Cerebellar cortex (tissue), 1 donor: ENCODE measurements around the gene LEMD2.

Source experiments
- DNase-seq: peaks from one replicate; pipeline ENCODE4 v3.0.0-alpha.2; 2015; ENCODE audit warnings: low spot score

Gene LEMD2

GRCh38 chr6:33738153-33738552 is 50.8 kb downstream of the LEMD2 start:
- DNase-seq, result no peak

DNA sequence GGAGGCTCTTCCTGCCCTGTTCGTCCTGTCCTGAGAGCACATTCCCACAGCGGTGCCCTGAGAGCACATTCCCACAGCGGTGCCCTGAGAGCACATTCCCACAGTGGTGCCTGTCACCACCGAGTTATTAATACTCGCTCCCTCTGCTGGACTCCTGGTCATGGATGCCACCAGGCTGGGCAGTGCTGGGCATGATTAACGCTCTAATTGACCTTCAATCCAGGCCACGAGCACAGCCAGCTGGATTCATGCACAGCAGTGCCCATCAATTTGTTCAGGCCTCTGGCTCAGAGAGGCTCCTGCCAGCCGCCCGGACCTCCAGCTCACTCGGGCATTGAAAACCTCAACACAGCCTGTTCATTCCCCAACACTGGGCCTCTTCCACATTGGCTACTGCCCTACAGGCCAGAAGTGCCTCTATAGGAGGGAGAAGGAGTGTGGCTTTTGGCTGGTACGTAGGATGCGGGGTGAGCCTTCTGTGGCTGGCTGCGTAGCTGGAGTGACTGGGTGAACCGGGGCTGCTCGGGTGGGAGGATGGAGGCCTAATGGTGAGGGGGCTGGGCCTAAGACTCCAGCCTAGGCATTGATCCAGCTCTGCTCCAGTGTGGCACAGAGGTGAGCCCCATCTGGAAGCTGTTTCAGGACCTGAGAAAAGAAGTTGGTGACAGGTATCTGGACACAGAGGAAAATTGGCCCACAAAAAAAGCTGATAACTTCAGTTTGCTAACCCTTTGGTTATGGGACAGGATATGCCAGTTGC is 51.5 kb downstream of the LEMD2 start:
- no peak for DNase-seq

GRCh38 chr6:33735216-33735615 is 53.7 kb downstream of the LEMD2 start:
- no peak for DNase-seq

GRCh38 chr6:33733709-33734007 is 55.3 kb downstream of the LEMD2 start:
- no peak for DNase-seq

DNA sequence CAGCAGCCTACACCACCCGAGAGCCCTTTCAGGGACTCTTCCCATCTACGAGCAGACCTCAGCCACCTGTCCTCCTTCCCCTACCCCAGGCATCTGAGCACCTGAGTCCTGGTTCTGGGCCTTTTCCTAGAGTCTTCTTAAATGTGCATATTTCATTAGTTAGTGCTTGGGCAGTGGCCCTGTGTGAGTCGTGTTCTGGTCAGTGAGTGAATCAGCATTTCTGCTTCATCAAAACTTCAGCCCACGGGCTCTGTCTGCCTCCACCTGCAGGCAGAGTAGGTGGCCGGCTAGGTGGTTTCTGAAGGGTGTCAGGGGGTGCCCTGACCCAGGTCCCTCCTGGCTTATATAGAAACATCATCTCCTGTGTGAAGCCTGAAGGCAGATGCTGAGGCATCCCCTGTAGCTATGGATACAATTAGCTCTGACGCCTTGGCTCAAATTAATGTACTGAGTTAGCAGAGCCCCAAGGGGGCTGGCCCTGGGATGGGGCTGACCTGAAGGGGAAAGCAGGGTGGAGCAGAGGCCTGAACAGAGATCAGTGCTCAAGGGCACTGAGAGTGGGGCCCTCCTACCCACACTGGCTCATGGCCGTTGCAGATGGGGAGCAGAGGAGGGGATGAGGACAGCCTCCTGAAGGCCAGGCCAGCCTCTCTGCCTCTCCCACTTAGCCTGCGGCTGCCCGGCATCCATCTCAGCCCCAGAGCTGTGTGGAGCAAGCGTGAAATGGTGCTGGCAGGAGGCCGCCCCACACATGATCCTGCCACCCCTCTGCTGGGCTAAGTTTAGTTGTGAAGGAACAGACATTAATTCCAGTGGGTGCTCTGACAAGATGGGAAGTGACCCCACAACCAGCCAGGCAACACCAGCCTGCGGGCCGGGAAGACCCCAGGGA is 55.9 kb downstream of the LEMD2 start:
- no peak for DNase-seq

GRCh38 chr6:33732385-33732784 is 56.5 kb downstream of the LEMD2 start:
- DNase-seq, result no peak

DNA sequence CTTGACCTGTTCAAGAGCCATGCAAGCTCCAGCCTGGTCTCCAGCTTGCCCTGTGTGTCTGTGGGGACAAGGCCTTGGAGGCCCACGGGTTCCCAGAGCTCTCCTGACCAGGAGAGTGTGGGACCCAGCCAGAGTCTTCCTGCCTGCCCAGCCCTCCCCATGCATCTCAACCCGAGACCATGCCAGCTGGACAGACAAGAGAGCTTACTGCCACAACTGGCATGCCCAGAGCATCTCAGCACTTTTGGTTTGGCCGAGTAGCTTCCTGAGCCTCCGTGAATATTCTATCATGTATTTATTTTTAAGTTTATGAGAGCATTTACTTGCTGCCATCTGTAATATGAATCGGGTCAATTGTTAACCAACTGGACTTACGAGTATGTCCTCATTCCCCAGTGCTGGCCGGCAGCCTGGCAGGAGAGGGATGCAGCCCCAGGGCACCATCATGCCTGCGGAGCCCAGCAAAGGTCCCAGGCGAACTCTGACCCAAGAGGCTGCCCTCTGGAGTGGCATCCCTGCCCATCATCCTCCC is 57.1 kb downstream of the LEMD2 start:
- DNase-seq, result no peak

DNA sequence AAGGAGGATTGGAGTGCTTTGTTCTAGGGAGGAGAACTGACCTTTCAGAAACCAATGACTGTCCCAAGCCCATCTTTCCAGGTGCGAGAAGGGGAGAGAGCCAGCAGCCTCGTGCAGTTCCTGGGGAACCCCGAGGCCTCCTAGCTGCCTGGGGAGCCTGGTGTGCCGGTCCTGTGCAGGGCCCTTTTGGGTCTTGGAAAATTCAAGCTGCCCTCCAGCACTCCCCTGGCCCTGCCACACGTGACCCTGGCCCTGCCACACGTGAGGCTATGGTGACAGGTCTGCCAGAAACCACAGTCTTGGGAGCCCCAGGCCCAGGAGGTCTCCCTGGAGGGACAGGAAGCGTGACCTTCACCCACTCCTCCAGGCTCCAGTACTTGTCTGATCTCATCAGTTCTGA is 57.9 kb downstream of the LEMD2 start:
- DNase-seq, result no peak

DNA sequence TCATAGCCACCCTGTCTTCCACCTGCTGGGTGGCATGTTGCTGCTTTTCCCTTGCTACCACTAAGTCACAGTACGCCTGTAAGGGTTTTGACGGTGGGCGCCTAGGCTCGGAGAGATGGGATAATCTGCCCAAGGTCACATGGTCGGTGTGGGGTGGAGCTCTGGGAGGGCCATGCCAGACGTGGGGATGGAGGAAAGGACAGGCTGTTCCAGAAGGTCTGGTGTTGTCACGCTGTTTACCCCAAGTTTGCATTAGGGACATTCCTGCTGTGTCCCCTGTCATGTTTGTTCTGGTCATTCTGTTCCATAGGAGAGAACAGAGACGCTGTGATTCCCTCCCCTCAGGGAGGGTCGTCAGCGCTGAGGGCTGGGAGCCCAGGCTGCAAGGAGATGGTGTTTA is 58.3 kb downstream of the LEMD2 start:
- DNase-seq, result no peak

DNA sequence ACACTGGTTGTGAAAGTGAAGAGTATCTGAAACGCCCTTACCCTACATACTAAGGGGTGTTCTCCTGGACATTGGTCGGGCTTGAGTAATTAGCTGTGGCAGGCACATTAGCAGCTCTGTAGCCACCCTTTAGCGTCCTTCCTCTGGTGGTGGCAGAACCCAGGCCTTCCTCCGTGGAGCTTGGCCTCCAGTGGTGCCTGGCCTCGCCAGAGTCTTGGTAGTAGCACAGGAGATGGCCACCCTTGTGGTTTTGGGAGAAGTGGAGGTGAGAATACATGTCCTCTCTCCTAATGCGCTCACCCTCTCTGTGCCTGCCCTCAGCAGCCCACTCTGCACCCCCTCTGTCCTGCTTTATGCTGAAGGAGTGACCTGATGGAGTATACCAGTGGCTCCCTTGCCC is 59.9 kb downstream of the LEMD2 start:
- DNase-seq, result no peak

DNA sequence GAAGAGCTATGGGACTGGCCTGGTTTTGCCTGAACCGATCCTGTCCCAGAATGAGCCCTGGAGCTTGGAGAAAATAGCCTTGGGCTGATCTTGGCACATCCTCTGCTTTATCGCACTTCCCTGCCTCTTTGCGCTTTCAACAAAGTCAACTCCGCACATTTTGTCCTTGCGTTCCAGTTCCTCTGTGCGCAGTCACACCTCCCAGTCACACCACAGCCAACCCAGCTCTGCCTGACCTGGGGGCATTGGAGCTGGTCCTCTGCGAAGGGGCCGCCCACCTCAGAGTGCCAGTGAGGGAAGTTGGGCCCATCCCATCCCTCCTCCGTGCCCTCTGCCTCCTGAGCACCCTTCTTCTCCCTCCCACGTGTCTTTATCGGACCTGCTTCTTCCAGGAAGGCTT is 60.5 kb downstream of the LEMD2 start:
- no peak for DNase-seq

DNA sequence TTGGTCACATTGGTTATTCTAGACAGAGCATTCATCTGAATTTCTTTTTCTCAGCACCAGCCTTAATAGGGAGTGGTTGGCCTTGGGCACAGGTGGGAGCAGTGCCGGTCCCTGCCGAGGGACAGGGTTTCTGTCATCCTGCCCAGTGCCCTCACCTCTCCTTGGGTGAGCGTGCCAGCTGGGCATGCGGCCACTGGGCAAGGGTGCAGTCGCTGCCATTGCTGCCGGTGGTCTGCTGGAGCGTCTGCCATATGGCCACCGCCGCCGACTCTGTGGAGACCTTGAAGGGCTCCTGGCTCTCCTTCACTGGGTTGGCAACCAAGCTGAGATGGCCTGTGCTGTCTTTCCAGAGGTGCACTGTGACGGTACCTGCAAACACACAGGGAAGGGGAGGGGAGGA is 61.0 kb downstream of the LEMD2 start:
- peak; percentile 95 for DNase-seq

DNA sequence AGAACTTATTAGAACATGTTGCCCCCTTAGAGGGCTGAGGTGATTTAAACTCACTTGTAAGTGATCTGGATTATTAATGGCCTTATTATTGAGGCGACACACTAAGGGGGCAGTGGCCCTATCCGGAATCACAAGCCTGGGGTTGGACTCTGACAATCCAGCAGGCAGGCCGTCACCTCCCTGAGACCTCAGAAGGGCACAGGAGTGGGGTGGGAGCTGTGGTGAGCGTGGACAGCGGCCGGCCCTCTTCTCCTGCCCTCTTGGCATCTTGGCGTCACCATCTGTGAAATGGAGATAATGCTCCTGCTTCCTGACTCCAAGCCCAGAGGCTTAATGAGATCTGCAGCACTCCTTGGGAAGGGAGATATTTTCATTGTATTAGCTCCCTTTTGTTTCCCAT is 61.8 kb downstream of the LEMD2 start:
- DNase-seq, result no peak

DNA sequence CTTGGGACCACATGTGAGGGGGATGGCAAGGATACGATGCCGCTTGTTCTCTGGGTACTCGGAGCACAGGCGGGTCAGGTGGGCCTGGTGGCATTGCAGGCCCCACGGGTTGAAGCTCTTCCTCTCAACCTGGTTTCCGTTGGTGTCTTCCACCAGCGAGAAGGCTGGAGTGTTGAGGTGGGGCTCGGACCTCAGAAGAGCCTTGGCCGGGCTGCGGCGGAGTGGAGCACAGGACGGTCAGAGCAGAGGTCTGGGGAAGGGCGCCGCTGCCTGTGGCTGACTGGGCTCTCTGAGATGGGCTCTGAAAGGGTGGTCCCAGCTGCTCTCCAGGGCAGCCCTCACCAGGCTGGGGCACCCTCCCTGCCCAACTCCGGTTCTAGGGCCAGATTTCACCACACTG is 62.2 kb downstream of the LEMD2 start:
- no peak for DNase-seq

- DNase-seq, result no peak
Measured at GRCh38 chr6:33725891-33726673, 62.8 kb downstream of the LEMD2 start.

DNA sequence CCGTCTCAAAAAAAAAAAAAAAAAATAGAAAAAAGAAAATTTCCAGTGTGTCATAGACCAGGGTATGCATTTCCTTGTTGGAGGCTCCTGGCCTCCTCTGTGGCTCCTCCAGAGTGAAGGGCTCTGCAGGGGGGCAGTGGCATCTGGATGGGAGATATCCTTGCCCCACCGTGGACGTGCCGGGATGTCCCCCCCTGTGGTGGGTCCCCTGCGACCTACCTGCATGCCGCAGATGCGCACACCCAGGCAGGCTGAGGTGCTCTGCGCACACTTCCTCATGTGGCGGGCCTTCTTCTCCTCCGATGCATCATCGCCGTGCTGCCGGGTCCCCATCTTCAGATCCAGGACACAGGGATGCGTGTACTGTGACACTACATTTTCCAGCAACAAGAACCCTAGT is 63.7 kb downstream of the LEMD2 start:
- no peak for DNase-seq

DNA sequence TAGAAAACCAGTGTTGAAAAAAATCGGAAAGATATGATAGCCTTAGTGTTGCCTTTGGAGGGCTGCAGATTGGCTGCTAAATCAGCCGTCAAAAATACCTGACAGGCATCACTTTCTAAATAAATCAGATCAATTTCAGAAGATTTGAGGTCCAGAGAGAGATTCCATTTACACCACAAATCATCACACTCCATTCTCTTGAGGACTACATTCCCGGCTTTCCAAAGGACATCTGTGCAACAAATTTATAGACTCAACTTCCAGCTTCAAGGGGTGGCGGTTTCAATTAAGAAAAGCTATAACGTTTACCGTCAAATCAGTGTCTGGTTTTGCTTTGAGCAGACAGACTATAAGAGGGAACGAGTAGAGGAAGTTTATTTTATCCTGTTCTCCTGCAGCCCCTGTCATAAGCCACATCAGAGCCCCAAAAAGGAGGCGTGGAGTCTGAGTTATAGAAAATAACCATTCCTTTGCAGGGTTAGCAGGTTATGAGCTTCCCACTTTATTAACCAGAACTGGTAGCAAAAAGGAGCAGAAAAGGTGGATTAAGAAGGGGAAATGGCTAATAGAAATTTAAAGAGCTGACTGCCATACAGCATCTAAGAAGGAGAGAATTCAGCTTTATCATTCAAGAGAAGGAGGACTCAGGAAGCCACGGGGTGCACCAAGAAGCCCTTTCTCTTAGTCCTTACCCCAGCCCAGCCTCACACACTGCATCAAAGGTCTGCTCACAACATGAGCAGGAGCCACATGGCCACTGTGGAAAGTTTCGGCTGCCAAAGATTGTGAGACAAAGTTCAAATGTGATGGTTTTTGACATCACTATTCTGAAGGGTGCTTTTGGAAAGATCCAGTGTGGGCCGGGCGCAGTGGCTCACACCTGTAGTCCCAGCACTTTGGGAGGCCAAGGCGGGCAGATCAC is 64.6 kb downstream of the LEMD2 start:
- DNase-seq, result no peak

DNA sequence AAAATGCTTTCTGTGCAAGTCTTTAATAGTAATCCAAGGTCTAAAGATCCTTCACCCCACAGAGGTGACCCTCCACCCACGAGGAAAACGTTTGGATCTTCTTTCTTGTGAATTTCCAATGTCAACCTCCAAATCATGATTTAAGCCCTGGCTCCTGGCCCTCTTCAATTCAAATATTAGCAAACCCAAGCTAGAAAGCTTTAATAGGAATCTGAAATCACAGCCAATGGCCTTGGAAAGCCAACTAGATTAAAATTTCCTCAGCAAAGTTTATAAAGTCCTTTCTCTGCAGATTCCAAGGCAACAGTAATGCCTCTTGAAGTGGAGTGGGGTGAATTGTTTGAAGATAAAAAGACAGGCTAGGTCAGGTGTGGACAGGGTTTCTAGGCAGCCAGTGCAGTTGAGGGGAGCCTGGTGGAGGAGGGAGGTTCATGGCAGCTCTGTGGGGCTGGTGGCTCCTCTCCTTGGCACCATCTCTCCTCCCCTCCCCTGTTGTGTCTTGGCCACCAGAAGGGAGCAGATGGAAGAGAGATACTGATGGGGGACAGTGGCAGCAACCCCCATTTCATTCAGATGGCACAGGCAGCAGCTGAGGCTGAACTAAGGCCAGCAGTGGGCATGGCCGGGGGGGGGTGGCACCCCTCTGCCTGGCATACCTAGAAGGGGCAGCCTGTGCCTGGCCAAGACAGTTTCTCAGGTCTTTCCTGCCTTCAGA is 65.4 kb downstream of the LEMD2 start:
- DNase-seq, result peak; percentile 96

DNA sequence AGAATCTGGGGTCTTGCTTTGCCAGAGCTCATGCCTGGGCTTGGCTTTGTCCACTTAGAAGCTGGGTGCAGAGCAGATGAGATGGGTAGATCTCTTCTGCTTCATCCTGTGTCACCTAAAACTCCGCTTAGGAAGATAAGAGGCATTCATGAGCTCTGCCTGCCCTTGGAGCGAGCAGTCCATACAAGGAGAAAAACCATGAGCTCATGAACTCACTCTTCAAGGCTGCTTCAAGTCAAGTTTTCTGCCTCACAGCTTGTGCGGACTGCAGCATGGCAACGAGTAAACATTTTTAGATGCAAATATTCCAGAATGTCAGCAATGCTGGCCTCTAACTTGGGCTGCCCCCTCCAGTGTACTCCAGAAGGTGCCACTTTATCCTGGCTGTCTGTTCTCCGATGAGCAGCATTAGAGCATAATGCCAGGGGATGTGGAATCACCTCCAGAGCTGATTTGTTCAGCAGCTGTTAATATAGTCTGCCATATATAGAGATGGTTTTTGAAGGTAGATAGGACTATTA is 66.8 kb downstream of the LEMD2 start:
- DNase-seq, result no peak

- no peak for DNase-seq
Measured at GRCh38 chr6:33721508-33721907, 67.4 kb downstream of the LEMD2 start.
